Stomach (tissue), 4 donors: Measurements from ENCODE around the gene LTO1.

Source experiments
- EP300 ChIP-seq: sonication (generic); formaldehyde crosslinking; IDR thresholded peaks from one replicate; pipeline ENCODE4 v1.6.1; 2017; ENCODE audit warnings: antibody characterized with exemption
- POLR2A ChIP-seq, 4 donors: fragments of 450-650 bp; IDR thresholded peaks; one replicate each; pipeline ENCODE4 v1.6.1; 2016; ENCODE audit warnings: antibody characterized with exemption in 4 of 4, control low read depth in 2 of 4, mild to moderate bottlenecking in 1 of 4, moderate library complexity in 1 of 4
- TF ChIP-seq, protein P1 (sequence below), 7 experiments: fragments of 450-650 bp in 4 of 7; fragments of 200-600 bp in 3 of 7; sonication (generic) in 3 of 7; IDR thresholded peaks; one replicate each; pipeline ENCODE4 v1.5.1; 2016 to 2019; ENCODE audit warnings: antibody characterized with exemption in 7 of 7, control low read depth in 2 of 7, mild to moderate bottlenecking in 1 of 7

- TF ChIP-seq, protein P1, sequence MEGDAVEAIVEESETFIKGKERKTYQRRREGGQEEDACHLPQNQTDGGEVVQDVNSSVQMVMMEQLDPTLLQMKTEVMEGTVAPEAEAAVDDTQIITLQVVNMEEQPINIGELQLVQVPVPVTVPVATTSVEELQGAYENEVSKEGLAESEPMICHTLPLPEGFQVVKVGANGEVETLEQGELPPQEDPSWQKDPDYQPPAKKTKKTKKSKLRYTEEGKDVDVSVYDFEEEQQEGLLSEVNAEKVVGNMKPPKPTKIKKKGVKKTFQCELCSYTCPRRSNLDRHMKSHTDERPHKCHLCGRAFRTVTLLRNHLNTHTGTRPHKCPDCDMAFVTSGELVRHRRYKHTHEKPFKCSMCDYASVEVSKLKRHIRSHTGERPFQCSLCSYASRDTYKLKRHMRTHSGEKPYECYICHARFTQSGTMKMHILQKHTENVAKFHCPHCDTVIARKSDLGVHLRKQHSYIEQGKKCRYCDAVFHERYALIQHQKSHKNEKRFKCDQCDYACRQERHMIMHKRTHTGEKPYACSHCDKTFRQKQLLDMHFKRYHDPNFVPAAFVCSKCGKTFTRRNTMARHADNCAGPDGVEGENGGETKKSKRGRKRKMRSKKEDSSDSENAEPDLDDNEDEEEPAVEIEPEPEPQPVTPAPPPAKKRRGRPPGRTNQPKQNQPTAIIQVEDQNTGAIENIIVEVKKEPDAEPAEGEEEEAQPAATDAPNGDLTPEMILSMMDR (IDR thresholded peaks at IDR 0.05) = no peak
- TF ChIP-seq POLR2A (IDR thresholded peaks at IDR 0.05) (no peak), EP300 (no peak)
These were observed 36.0 kb downstream of the LTO1 start for GRCh38 chr11:69638941-69639681.
